GM12865 (cell line): ENCODE measurements around the gene ZMPSTE24.
A peak's percentile ranks its signal among the peaks of the same experiment; 100 is the strongest.

Source experiments
- DNase-seq: peaks from one replicate; pipeline ENCODE4 v3.0.0; 2010; ENCODE audit warnings: low read depth
- H3K4me3 ChIP-seq: 2 replicates; pipeline ENCODE4 v1.5.1; 2011; ENCODE audit warnings: mild to moderate bottlenecking, low read depth, low read length, control low read depth
- TF ChIP-seq, protein P1 (sequence below): IDR thresholded peaks from 2 replicates; pipeline ENCODE4 v1.5.1; 2011; ENCODE audit warnings: low read length, control low read depth, low read depth, inconsistent platforms; ENCODE audit not compliant: insufficient read depth; ENCODE audit errors: missing control alignments

The ZMPSTE24 gene

DNA sequence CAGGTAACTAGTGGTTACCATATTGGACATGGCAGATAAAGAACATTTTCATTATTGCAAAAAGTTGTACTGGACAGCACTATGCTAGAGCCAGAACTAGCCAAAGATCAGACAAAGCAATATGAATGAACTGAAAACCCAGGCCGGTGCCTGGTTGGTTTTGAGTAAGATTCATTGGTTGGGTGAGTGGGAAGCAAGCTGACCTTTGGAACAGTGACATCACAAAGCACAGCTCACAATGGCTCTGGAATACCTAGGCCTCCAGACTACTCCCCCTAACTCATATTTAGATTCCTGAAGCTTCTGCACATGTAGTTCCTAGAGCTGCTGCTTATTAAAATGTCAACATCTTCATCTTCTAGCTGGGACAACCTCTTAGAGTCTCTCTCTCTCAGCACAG is 10.4 kb upstream of the ZMPSTE24 start, which contains the start of gene TMCO2:
Gene TMCO2 (plus strand): TSS at position 283 of the 400 bp plus-strand sequence. CDS start 57 bp downstream, at position 340.
- TF ChIP-seq, protein P1, sequence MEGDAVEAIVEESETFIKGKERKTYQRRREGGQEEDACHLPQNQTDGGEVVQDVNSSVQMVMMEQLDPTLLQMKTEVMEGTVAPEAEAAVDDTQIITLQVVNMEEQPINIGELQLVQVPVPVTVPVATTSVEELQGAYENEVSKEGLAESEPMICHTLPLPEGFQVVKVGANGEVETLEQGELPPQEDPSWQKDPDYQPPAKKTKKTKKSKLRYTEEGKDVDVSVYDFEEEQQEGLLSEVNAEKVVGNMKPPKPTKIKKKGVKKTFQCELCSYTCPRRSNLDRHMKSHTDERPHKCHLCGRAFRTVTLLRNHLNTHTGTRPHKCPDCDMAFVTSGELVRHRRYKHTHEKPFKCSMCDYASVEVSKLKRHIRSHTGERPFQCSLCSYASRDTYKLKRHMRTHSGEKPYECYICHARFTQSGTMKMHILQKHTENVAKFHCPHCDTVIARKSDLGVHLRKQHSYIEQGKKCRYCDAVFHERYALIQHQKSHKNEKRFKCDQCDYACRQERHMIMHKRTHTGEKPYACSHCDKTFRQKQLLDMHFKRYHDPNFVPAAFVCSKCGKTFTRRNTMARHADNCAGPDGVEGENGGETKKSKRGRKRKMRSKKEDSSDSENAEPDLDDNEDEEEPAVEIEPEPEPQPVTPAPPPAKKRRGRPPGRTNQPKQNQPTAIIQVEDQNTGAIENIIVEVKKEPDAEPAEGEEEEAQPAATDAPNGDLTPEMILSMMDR: no peak
- H3K4me3 ChIP-seq: no peak within 1 kb of the TSS
- no peak for DNase-seq

DNA sequence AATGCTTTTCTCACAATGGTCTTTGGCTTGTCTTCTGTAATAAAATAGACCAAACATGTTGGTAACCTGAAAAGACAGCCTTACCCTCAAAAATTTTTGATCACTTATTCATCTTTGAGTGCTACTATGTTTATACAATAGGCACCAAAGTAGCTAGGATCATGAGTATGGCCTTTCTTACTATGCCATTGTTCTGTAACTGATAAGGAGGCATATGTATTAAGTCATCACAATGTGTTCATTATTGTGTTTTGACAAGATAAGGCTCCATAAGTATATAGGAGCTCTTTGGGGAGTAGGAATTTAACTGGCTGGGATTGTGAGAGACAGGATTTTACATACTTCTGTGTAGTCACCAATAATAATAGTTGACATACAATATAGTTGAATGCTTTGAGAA is 9.6 kb upstream of the ZMPSTE24 start:
- no peak for DNase-seq
- TF ChIP-seq, protein P1: no peak
- no peak overlapping the region for H3K4me3 ChIP-seq

DNA sequence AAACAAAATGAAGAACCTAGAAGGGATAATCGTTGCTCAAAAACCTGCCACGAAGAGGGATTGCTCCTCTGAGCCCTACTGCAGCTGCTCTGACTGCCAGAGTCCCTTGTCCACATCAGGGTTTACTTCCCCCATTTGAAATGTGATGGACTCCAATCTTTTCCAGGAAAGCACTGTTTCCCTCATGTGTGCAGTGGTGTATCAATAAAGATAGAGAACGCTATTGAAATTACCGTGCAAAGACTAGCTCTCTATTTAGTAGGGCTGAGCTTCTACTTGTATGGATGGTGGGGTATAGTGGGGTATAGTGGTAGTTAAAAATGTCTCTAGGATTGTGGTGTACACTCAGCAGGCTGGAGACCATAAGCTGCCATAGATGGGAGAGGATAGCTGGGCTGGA is 6.6 kb upstream of the ZMPSTE24 start:
- no peak for DNase-seq
- TF ChIP-seq, protein P1: no peak
- H3K4me3 ChIP-seq: no peak overlapping the region

DNA sequence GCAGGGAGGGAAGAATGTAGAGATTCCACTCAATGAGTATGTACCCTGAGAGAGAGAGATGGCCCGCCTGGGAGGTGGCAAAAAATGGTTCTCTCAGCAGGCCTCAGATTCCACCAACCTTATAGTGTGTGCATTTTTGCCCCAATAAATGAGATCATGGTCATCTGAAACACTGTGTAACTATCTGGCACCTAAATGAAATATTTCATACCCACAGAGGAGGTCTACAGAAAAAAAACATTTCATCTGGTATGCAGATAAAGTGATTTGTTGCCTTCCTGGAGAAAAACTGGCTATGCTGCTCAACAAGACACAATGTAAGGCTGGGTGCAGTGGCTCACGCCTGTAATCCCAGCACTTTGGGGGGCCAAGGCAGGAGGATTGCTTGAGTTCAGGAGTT is 5.4 kb upstream of the ZMPSTE24 start:
- TF ChIP-seq, protein P1: no peak
- H3K4me3 ChIP-seq: no peak overlapping the region

DNA sequence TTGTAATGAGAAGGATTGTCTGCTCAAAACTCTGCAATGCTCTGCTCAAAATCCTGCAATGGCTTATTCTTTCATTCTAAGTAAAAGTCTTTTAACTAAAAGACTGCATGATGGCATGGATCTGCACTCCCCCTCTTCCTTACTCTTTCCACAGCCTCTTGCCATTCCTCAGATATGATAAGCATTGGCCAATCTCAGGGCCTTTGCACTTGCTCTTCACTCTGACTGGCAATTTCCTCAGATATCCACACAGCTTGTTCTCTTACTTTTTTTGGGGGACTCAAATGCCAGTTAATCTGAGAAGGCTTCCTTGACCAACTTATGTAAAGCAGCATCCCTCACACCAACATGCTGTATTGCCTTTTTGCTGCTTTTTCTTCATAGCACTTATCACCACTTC is 2.8 kb upstream of the ZMPSTE24 start:
- no peak for DNase-seq
- H3K4me3 ChIP-seq: no peak overlapping the region
- TF ChIP-seq, protein P1: no peak

More for the DNA sequence above, 5.4 kb upstream of the ZMPSTE24 start:
- no peak for DNase-seq

DNA sequence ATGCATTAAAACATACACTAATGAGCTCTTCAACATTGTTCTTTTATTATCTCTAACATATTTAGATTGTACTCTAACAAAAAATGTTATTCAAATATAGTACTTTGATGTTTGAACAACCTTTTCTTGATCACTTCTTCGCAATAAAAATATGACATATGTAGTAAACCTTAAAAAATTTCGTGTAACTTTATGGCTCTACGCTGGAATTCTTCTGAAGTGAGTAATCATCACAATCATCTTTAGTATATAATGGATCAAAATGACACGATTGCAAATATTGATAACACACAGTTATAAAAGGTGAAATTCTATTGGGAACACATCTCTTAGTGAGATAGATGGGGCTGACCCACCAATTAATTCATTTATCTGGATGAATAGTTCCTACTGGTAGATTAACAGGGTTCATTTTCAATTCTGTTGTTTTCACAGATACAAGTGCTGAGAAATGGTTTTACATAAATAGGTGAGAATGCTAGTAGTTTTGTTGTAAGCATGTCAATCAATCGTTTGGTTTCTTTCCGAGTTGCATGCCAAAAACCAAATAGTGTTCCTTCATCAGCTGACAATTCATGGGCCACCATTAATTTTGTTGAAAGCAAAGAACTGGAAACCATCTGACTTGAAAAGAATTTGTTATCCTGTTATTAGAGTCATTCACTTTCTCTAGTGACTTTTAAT is 1.5 kb upstream of the ZMPSTE24 start:
- TF ChIP-seq, protein P1: no peak
- no peak for DNase-seq
- peak overlapping the region; percentile 74 for H3K4me3 ChIP-seq

DNA sequence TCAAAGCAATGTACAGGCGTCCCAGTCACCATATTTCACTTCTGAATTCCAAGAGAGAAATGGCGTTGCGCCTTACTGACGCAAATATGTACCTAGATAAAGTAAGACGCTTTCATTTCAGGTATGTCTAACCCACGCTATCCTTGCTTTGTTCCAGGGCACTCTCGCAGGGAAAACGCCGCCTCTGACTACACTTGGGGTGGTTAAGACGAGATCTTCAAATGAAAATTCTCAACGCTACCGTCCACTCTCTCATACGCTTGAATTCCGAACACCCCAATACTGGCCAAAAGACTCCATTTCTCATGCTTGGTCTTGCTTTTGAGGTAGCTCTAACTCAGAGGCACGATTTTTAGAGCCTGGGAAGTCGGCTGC is 736 bp upstream of the ZMPSTE24 start:
- TF ChIP-seq, protein P1: no peak
- DNase-seq: no peak
- peak overlapping the region; percentile 74 for H3K4me3 ChIP-seq
